NCI-H82 treated with DMSO at 0.1 percent for 48 hours (cell line): ENCODE data around the gene IDI2.
"Not testable (repeated sequence)": the region's sequence is repeated elsewhere in the genome, so short reads cannot be mapped to it uniquely, and the experiment has no call there.

Experiments used
- DNase-seq: peaks from one replicate; lab custom pipeline; 2025; ENCODE audit not compliant: unreplicated experiment; lab: John Stamatoyannopoulos, UW

The IDI2 gene

GRCh38 chr10:1025683-1026082, at the start of gene IDI2:
IDI2 (minus strand) TSS chr10:1025859; CDS start chr10:1024723, 1,136 bp downstream.
- no peak for DNase-seq

GRCh38 chr10:1074748-1075308, 49.2 kb upstream of the IDI2 start:
- no peak for DNase-seq

GRCh38 chr10:1074052-1074747, 48.5 kb upstream of the IDI2 start:
- no peak for DNase-seq

GRCh38 chr10:1070919-1071318, 45.3 kb upstream of the IDI2 start:
- DNase-seq, result no peak

GRCh38 chr10:1068380-1069361, 43.0 kb upstream of the IDI2 start:
- no peak for DNase-seq

- not testable (repeated sequence) for DNase-seq
Measured at GRCh38 chr10:1066734-1067133, 41.1 kb upstream of the IDI2 start.

- DNase-seq, result no peak
Measured at GRCh38 chr10:1064964-1065247, 39.2 kb upstream of the IDI2 start.

GRCh38 chr10:1063232-1063865, 37.7 kb upstream of the IDI2 start:
- no peak for DNase-seq

GRCh38 chr10:1061930-1062774, 36.5 kb upstream of the IDI2 start:
- no peak for DNase-seq

GRCh38 chr10:1059902-1060301, 34.2 kb upstream of the IDI2 start:
- no peak for DNase-seq

GRCh38 chr10:1058017-1058416, 32.4 kb upstream of the IDI2 start:
- no peak for DNase-seq

- no peak for DNase-seq
Measured at GRCh38 chr10:1057106-1057657, 31.5 kb upstream of the IDI2 start.

GRCh38 chr10:1056326-1057105, 30.9 kb upstream of the IDI2 start, which contains the start of gene WDR37:
WDR37 (plus strand) TSS chr10:1056385; CDS start chr10:1072156, 15,771 bp downstream.
- no peak for DNase-seq

GRCh38 chr10:1054684-1055083, 29.0 kb upstream of the IDI2 start:
- no peak for DNase-seq

- DNase-seq, result no peak
Measured at GRCh38 chr10:1050554-1050953, 24.9 kb upstream of the IDI2 start.

GRCh38 chr10:1050145-1050544, 24.5 kb upstream of the IDI2 start:
- DNase-seq, result no peak

- no peak for DNase-seq
Measured at GRCh38 chr10:1049425-1049958, 23.8 kb upstream of the IDI2 start.

- peak; percentile 85 for DNase-seq
Measured at GRCh38 chr10:1048732-1049424, 23.2 kb upstream of the IDI2 start, which contains the start of gene IDI1. IDI1 (minus strand) TSS chr10:1049119; CDS start chr10:1049003, 116 bp downstream.
